HK-2 (cell line): ENCODE measurements around the gene KLK12.
"Not testable (repeated sequence)": the region's sequence is repeated elsewhere in the genome, so short reads cannot be mapped to it uniquely, and the experiment has no call there.

Experiments used
- DNase-seq: peaks from one replicate; pipeline ENCODE4 v3.0.0-alpha.2; 2018; ENCODE audit not compliant: unreplicated experiment

KLK12 gene

GRCh38 chr19:51015691-51016267, 19.0 kb downstream of the KLK12 start:
- DNase-seq, result no peak

GRCh38 chr19:51014242-51014641, 20.6 kb downstream of the KLK12 start:
- DNase-seq, result no peak

GRCh38 chr19:51012661-51013190, 22.1 kb downstream of the KLK12 start:
- peak; percentile 5 for DNase-seq

GRCh38 chr19:51010066-51010795, 24.6 kb downstream of the KLK12 start:
- no peak for DNase-seq

GRCh38 chr19:51009061-51009891, 25.5 kb downstream of the KLK12 start:
- no peak for DNase-seq

GRCh38 chr19:51007488-51007887, 27.3 kb downstream of the KLK12 start:
- DNase-seq, result no peak

- DNase-seq, result no peak
Measured at GRCh38 chr19:51006406-51006805, 28.4 kb downstream of the KLK12 start.

GRCh38 chr19:51005248-51005647, 29.6 kb downstream of the KLK12 start:
- no peak for DNase-seq

GRCh38 chr19:51003316-51003715, 31.5 kb downstream of the KLK12 start:
- no peak for DNase-seq

- no peak for DNase-seq
Measured at GRCh38 chr19:51002542-51003311, 32.1 kb downstream of the KLK12 start.

GRCh38 chr19:51002089-51002532, 32.7 kb downstream of the KLK12 start:
- DNase-seq, result no peak

- DNase-seq, result no peak
Measured at GRCh38 chr19:51001515-51001914, 33.3 kb downstream of the KLK12 start, which contains the start of gene KLK8. KLK8 (minus strand) TSS chr19:51001604; CDS start chr19:51001167, 437 bp downstream.

- DNase-seq, result no peak
Measured at GRCh38 chr19:51000981-51001380, 33.8 kb downstream of the KLK12 start.

GRCh38 chr19:51000426-51000825, 34.4 kb downstream of the KLK12 start:
- no peak for DNase-seq

GRCh38 chr19:50998686-50999085, 36.1 kb downstream of the KLK12 start:
- DNase-seq, result no peak

GRCh38 chr19:50998061-50998460, 36.7 kb downstream of the KLK12 start:
- DNase-seq, result no peak

GRCh38 chr19:50994129-50994528, 40.7 kb downstream of the KLK12 start:
- no peak for DNase-seq

- no peak for DNase-seq
Measured at GRCh38 chr19:50992666-50993035, 42.2 kb downstream of the KLK12 start.

- DNase-seq, result not testable (repeated sequence)
Measured at GRCh38 chr19:50984416-50984815, 50.4 kb downstream of the KLK12 start.

GRCh38 chr19:50983625-50984292, 51.0 kb downstream of the KLK12 start, which contains the start of gene KLK7:
KLK7 (minus strand) TSS chr19:50983917; CDS start chr19:50982399, 1,518 bp downstream.
- DNase-seq, result no peak

GRCh38 chr19:50982186-50982585, 52.6 kb downstream of the KLK12 start:
- no peak for DNase-seq
